Endothelial cell (in vitro differentiated cells): ENCODE results near the gene NFATC2. TPM values are rescaled to one million over a fixed set of nuclear protein-coding genes. Genes with fewer than 3 reads are reported as not detected.

Experiments
- DNase-seq: peaks from one replicate; pipeline ENCODE4 v3.0.0; 2021; ENCODE audit warnings: low spot score
- H3K27ac Mint-ChIP-seq: one replicate; pipeline ENCODE4 v1.8.0; 2021; ENCODE audit warnings: mixed read lengths, inconsistent platforms; ENCODE audit not compliant: unreplicated experiment
- H3K27me3 Mint-ChIP-seq: one replicate; pipeline ENCODE4 v1.8.0; 2021; ENCODE audit warnings: mild to moderate bottlenecking, moderate library complexity, mixed read lengths, inconsistent platforms; ENCODE audit not compliant: unreplicated experiment
- H3K36me3 Mint-ChIP-seq: one replicate; pipeline ENCODE4 v1.8.0; 2021; ENCODE audit warnings: mild to moderate bottlenecking, low read depth, mixed read lengths, inconsistent platforms; ENCODE audit not compliant: unreplicated experiment
- H3K4me1 Mint-ChIP-seq: one replicate; pipeline ENCODE4 v1.8.0; 2021; ENCODE audit warnings: mild to moderate bottlenecking, mixed read lengths, inconsistent platforms; ENCODE audit not compliant: unreplicated experiment
- H3K4me3 Mint-ChIP-seq: one replicate; pipeline ENCODE4 v1.8.0; 2021; ENCODE audit warnings: mild to moderate bottlenecking, mixed read lengths, inconsistent platforms; ENCODE audit not compliant: unreplicated experiment
- H3K9me3 Mint-ChIP-seq: one replicate; pipeline ENCODE4 v1.8.0; 2021; ENCODE audit warnings: mixed read lengths, inconsistent platforms; ENCODE audit not compliant: unreplicated experiment
- CTCF ChIP-seq: fragments of 200-600 bp; sonication (generic); IDR thresholded peaks from one replicate; pipeline ENCODE4 v1.5.0; 2021; ENCODE audit warnings: antibody characterized with exemption; ENCODE audit not compliant: unreplicated experiment
- total RNA-seq: library from RNA; stranded (reverse); fragmentation: NEBNext Ultra II Directional; extraction: Animal tissue kit (Norgen Biotek cat#: 25700); gene quantifications from one replicate; pipeline ENCODE4 v1.2.1, GENCODE V29; 2021; ENCODE audit not compliant: unreplicated experiment

Gene NFATC2
- total RNA-seq, 1 donor from 2014 or later = 3.5 TPM

DNA sequence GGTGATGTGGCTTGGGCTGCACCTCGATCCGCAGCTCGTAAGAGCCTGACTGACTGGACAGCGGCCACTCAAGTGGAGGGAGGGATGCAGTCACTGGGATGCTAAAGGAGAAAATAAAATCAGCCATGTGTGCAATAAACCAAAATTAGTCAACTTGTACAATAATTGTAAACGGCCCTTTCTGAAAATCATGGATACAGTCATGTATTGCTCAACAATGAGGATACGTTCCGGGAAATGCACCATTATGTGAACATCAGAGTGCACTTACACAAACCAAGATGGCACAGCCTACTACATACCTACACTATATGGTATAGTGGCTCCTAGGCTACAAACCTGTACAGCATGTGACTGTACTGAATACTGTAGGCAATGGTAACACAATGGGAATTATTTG lies 25.7 kb downstream of the NFATC2 start:
- H3K27ac Mint-ChIP-seq = no peak overlapping the region
- H3K4me1 Mint-ChIP-seq = no peaks in the 10 kb centered on the region
- H3K4me3 Mint-ChIP-seq = no peak overlapping the region
- H3K9me3 Mint-ChIP-seq = no peaks in the 10 kb centered on the region
- no peaks in the 10 kb centered on the region for H3K36me3 Mint-ChIP-seq
- peaks cover 2% of the 10 kb centered on the region for H3K27me3 Mint-ChIP-seq
- DNase-seq = no peak
- TF ChIP-seq CTCF = no peak

DNA sequence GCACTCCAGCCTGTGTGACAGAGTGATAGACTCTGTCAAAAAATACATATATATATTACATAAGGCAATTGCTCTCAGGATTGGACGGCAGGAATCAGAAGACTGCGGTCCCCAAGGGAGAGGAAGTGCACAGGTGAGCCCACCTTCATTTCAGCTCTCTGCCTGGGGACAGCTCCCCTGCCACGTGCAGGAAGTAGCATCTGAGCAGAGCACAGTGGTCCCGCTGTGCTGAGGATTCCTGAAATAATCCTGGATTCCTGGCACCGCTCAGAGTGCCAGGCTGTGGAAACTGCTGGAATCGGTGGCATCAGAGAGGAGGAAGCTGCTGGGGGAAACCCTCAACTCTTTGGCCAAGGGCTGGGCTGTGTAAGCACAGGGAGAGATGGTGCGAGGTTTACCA lies 27.7 kb downstream of the NFATC2 start:
- no peaks in the 10 kb centered on the region for H3K9me3 Mint-ChIP-seq
- peaks cover 3% of the 10 kb centered on the region for H3K36me3 Mint-ChIP-seq
- H3K4me1 Mint-ChIP-seq = no peaks in the 10 kb centered on the region
- H3K27me3 Mint-ChIP-seq = peaks cover 2% of the 10 kb centered on the region
- no peak overlapping the region for H3K4me3 Mint-ChIP-seq
- no peak for DNase-seq
- TF ChIP-seq CTCF = no peak
- no peak overlapping the region for H3K27ac Mint-ChIP-seq

- no peak for DNase-seq
- H3K27me3 Mint-ChIP-seq = peaks cover 5% of the 10 kb centered on the region
- no peaks in the 10 kb centered on the region for H3K9me3 Mint-ChIP-seq
- H3K4me3 Mint-ChIP-seq = no peak overlapping the region
- H3K4me1 Mint-ChIP-seq = no peaks in the 10 kb centered on the region
- no peak for TF ChIP-seq CTCF
- peaks cover 3% of the 10 kb centered on the region for H3K36me3 Mint-ChIP-seq
- no peak overlapping the region for H3K27ac Mint-ChIP-seq
These were observed 28.3 kb downstream of the NFATC2 start for GRCh38 chr20:51514249-51514648.

DNA sequence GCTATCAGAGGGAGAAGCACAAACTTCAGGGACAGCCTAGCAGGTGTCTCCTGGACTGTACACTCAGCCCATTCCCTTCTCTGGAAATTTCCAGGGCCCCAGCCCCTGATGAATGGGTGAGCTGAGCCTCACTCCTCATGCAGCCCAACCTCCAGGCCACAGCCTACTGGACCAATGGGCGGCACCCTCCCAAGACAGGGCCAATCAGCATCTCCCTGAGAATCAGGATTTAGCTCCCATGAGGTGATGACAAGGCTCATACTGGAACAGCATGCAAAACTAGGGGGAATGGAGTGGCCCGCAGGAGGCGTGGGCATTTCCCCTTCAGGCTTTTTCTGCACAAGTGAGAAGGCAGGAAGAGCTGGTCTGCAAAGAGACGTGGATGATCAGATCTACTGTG lies 29.0 kb downstream of the NFATC2 start:
- TF ChIP-seq CTCF = no peak
- Mint-ChIP-seq H3K27ac (no peak overlapping the region), H3K9me3 (no peaks in the 10 kb centered on the region), H3K36me3 (peaks cover 3% of the 10 kb centered on the region), H3K27me3 (peaks cover 5% of the 10 kb centered on the region), H3K4me1 (no peaks in the 10 kb centered on the region), H3K4me3 (no peak overlapping the region)
- no peak for DNase-seq

GRCh38 chr20:51512645-51513044 lies 29.9 kb downstream of the NFATC2 start:
- H3K4me1 Mint-ChIP-seq = no peaks in the 10 kb centered on the region
- no peak for TF ChIP-seq CTCF
- peaks cover 2% of the 10 kb centered on the region for H3K27me3 Mint-ChIP-seq
- H3K27ac Mint-ChIP-seq = no peak overlapping the region
- DNase-seq = no peak
- H3K9me3 Mint-ChIP-seq = no peaks in the 10 kb centered on the region
- H3K4me3 Mint-ChIP-seq = no peak overlapping the region
- peaks cover 3% of the 10 kb centered on the region for H3K36me3 Mint-ChIP-seq
